ENCODE data around the gene TSPYL6. TPM values are rescaled to one million over a fixed set of nuclear protein-coding genes. Genes with fewer than 3 reads are reported as not detected.

Gene TSPYL6
- total RNA-seq, 3 donors from 2014 or later = not detected

GRCh38 chr2:54213082-54213481 is 42.9 kb downstream of the TSPYL6 start:
- intact Hi-C loops (cut with DNase I; ENCODE audit: low total_unique reads) = no loop called here
- Histone ChIP-seq H3K36me3 (no peaks in the 10 kb centered on the region), H3K4me1 (no peaks in the 10 kb centered on the region), H3K4me3 (no peak overlapping the region), H3K9me3 (peaks cover 0 to 7% of the 10 kb centered on the region in 2 donors), H3K27ac (no peak overlapping the region), H3K27me3 (no peaks in the 10 kb centered on the region)
- TF ChIP-seq, protein P1, sequence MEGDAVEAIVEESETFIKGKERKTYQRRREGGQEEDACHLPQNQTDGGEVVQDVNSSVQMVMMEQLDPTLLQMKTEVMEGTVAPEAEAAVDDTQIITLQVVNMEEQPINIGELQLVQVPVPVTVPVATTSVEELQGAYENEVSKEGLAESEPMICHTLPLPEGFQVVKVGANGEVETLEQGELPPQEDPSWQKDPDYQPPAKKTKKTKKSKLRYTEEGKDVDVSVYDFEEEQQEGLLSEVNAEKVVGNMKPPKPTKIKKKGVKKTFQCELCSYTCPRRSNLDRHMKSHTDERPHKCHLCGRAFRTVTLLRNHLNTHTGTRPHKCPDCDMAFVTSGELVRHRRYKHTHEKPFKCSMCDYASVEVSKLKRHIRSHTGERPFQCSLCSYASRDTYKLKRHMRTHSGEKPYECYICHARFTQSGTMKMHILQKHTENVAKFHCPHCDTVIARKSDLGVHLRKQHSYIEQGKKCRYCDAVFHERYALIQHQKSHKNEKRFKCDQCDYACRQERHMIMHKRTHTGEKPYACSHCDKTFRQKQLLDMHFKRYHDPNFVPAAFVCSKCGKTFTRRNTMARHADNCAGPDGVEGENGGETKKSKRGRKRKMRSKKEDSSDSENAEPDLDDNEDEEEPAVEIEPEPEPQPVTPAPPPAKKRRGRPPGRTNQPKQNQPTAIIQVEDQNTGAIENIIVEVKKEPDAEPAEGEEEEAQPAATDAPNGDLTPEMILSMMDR (IDR thresholded peaks at IDR 0.05) = no peak
- TF ChIP-seq POLR2AphosphoS5 (IDR thresholded peaks at IDR 0.05) (no peak), POLR2A (IDR thresholded peaks at IDR 0.05) (no peak)
- no peak for DNase-seq (ENCODE audit: low spot score in 2 of 2)

- no peaks in the 10 kb centered on the region for H3K4me1 ChIP-seq
- no peak overlapping the region for H3K27ac ChIP-seq
- no peaks in the 10 kb centered on the region for H3K27me3 ChIP-seq
- DNase-seq (ENCODE audit: low spot score in 2 of 2) = no peak
- intact Hi-C loops (cut with DNase I; ENCODE audit: low total_unique reads) = no loop called here
- no peak for TF ChIP-seq POLR2A (IDR thresholded peaks at IDR 0.05)
- TF ChIP-seq POLR2AphosphoS5 (IDR thresholded peaks at IDR 0.05) = no peak
- TF ChIP-seq, protein P1 (IDR thresholded peaks at IDR 0.05) = no peak
- no peak overlapping the region for H3K4me3 ChIP-seq
- peaks cover 0 to 7% of the 10 kb centered on the region in 2 donors for H3K9me3 ChIP-seq
- H3K36me3 ChIP-seq = no peaks in the 10 kb centered on the region
These were observed 43.6 kb downstream of the TSPYL6 start for GRCh38 chr2:54212456-54212855.

- H3K4me1 ChIP-seq = no peaks in the 10 kb centered on the region
- no peak overlapping the region for H3K27ac ChIP-seq
- no peak overlapping the region for H3K4me3 ChIP-seq
- no peak for DNase-seq (ENCODE audit: low spot score in 2 of 2)
- no peaks in the 10 kb centered on the region for H3K27me3 ChIP-seq
- no peak for TF ChIP-seq POLR2A (IDR thresholded peaks at IDR 0.05)
- TF ChIP-seq, protein P1 (IDR thresholded peaks at IDR 0.05) = no peak
- no peak for TF ChIP-seq POLR2AphosphoS5 (IDR thresholded peaks at IDR 0.05)
- intact Hi-C loops (cut with DNase I; ENCODE audit: low total_unique reads) = no loop called here
- H3K36me3 ChIP-seq = no peaks in the 10 kb centered on the region
- H3K9me3 ChIP-seq = no peaks in the 10 kb centered on the region
These were observed 46.6 kb downstream of the TSPYL6 start for GRCh38 chr2:54209379-54209778.

GRCh38 chr2:54208364-54209240 is 47.4 kb downstream of the TSPYL6 start:
- TF ChIP-seq, protein P1 (IDR thresholded peaks at IDR 0.05) = no peak
- TF ChIP-seq POLR2A (IDR thresholded peaks at IDR 0.05) = no peak
- no peak for TF ChIP-seq POLR2AphosphoS5 (IDR thresholded peaks at IDR 0.05)
- Histone ChIP-seq H3K4me3 (no peak overlapping the region), H3K9me3 (no peaks in the 10 kb centered on the region), H3K27ac (peak overlapping the region in 1 of 2 donors; percentile 40), H3K36me3 (no peaks in the 10 kb centered on the region), H3K4me1 (no peaks in the 10 kb centered on the region), H3K27me3 (no peaks in the 10 kb centered on the region)
- DNase-seq (ENCODE audit: low spot score in 2 of 2) = no peak
- intact Hi-C loops (cut with DNase I; ENCODE audit: low total_unique reads) = no loop called here

DNA sequence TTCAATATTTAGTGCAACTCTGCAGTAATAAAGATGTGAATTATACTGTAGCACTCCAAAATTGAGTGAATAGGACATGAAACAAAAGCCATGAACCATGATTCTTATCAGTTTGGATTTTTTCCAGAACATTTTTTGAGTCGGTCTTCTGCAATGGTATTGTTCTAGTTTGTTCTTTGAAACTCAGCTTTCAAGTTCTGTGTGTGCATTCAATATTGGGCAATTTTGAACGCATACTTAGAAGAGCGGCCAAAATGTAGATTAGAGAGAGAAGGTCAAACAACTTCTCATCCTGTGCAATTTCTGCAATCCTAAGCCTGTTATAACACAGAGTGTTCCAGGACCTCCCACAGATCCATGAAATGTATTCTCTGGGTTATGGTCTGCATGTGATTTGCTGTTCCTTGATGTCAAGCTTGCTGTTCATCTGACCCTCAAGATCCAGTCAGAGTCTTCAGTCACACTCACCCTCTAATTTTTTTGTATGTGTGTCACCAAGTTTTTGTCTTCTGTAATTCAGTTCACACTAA is 48.3 kb downstream of the TSPYL6 start:
- Histone ChIP-seq H3K9me3 (no peaks in the 10 kb centered on the region), H3K4me3 (no peak overlapping the region), H3K36me3 (no peaks in the 10 kb centered on the region), H3K27me3 (no peaks in the 10 kb centered on the region), H3K27ac (peak overlapping the region; percentile 28 to 40), H3K4me1 (no peaks in the 10 kb centered on the region)
- DNase-seq (ENCODE audit: low spot score in 2 of 2) = no peak
- intact Hi-C loops (cut with DNase I; ENCODE audit: low total_unique reads) = no loop called here
- TF ChIP-seq POLR2A (IDR thresholded peaks at IDR 0.05) (no peak), POLR2AphosphoS5 (IDR thresholded peaks at IDR 0.05) (no peak)
- TF ChIP-seq, protein P1 (IDR thresholded peaks at IDR 0.05) = no peak

All from breast epithelium (tissue), 4 donors.